ENCODE measurements around the gene GBX1.

DNA sequence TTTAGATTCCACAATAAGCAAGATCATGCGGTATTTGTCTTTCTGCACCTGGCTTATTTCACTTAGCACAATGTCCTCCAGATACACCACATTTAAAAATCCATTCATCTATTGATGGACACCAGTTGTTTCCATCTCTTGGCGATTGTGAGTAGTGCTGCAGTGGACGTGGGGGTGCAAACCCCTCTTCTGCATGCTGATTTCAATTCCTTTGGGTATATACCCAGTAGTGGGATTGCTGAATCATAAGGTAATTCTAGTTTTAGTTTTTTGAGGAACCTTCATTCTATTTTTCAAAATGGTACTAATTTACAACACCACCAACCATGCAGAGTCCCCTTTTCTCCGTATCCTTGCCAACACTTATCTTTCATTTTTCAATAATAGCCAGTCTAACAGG lies 21.5 kb upstream of the GBX1 start:
- TF ChIP-seq, protein P1, sequence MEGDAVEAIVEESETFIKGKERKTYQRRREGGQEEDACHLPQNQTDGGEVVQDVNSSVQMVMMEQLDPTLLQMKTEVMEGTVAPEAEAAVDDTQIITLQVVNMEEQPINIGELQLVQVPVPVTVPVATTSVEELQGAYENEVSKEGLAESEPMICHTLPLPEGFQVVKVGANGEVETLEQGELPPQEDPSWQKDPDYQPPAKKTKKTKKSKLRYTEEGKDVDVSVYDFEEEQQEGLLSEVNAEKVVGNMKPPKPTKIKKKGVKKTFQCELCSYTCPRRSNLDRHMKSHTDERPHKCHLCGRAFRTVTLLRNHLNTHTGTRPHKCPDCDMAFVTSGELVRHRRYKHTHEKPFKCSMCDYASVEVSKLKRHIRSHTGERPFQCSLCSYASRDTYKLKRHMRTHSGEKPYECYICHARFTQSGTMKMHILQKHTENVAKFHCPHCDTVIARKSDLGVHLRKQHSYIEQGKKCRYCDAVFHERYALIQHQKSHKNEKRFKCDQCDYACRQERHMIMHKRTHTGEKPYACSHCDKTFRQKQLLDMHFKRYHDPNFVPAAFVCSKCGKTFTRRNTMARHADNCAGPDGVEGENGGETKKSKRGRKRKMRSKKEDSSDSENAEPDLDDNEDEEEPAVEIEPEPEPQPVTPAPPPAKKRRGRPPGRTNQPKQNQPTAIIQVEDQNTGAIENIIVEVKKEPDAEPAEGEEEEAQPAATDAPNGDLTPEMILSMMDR (IDR thresholded peaks at IDR 0.05; ENCODE audit: insufficient read depth, low read length, poor library complexity, severe bottlenecking): no peak
- TF ChIP-seq EZH2phosphoT487 (conservative IDR thresholded peaks at IDR 0.05; ENCODE audit: low read length): no peak

Measured in SU-DHL-6 (cell line).